Omental fat pad (tissue), 4 donors: ENCODE measurements around the gene PCDHA13. TPM values are rescaled to one million over a fixed set of nuclear protein-coding genes. Genes with fewer than 3 reads are reported as not detected.
"Not testable (repeated sequence)": the region's sequence is repeated elsewhere in the genome, so short reads cannot be mapped to it uniquely, and the experiment has no call there.

ENCODE experiments used
- ATAC-seq: fragments of 150-250 bp; one replicate; pipeline ENCODE4 v1.9.1; 2016; ENCODE audit warnings: mild to moderate bottlenecking, moderate library complexity; ENCODE audit not compliant: low FRiP score
- DNase-seq: peaks from one replicate; pipeline ENCODE4 v3.0.0-alpha.2; 2019; ENCODE audit warnings: low spot score
- CTCF ChIP-seq, 3 donors: fragments of 450-650 bp; IDR thresholded peaks; one replicate each; pipeline ENCODE4 v1.5.1; 2016 to 2017; ENCODE audit warnings: antibody characterized with exemption in 3 of 3, mild to moderate bottlenecking in 3 of 3, moderate library complexity in 2 of 3
- total RNA-seq, 4 donors: library from RNA; depleted of rRNA; stranded (reverse); fragments of >200 nt; gene quantifications; one replicate each; pipeline ENCODE4 v1.1.0, GENCODE V29; 2016

The PCDHA13 gene
- 1 to 10 TPM in 3 of 4 donors, under 1 TPM in 1; 0.96 to 1.4 (median 1.2) TPM for total RNA-seq

DNA sequence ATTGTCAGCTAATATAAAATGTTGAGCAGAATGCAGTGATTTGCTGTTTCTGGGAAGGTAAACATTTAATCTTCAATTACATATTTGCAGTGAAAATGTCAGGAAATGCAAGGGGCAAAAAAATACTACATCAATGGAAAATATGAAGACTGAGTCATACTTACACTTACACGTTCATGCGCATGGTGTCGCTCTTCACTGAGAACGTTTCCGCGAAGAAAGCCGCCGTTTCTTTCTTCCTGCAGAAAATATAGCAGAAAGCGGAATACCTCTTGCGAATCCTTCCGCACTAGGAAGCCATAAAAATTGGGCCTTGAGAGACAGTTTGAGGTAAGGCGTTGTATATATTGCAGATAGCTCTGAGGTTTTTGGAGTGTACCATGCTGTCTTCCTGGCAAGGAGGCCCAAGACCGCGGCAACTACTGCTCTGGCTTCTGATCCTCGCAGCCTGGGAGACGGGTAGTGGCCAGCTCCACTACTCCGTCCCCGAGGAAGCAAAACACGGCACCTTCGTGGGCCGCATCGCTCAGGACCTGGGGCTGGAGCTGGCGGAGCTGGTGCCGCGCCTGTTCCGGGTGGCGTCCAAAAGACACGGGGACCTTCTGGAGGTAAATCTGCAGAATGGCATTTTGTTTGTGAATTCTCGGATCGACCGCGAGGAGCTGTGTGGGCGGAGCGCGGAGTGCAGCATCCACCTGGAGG is at the start of gene PCDHA13:
Gene PCDHA13, plus strand, starts transcription at position 236 of the 702 bp plus-strand sequence. Its CDS starts 145 bp downstream, at position 381.
- no peak for TF ChIP-seq CTCF (IDR thresholded peaks at IDR 0.05)
- ATAC-seq (peak; percentile 48), DNase-seq (no peak)

- no peak for ATAC-seq
- no peak for DNase-seq
- TF ChIP-seq CTCF (IDR thresholded peaks at IDR 0.05): no peak
Measured at GRCh38 chr5:140833993-140834392, 47.9 kb upstream of the PCDHA13 start, which contains the start of gene PCDHA7. Gene PCDHA7 (plus strand): TSS chr5:140834269. CDS start chr5:140834384, 115 bp downstream.

GRCh38 chr5:140834439-140835008 is 47.4 kb upstream of the PCDHA13 start:
- DNase-seq, ATAC-seq: not testable (repeated sequence)

DNA sequence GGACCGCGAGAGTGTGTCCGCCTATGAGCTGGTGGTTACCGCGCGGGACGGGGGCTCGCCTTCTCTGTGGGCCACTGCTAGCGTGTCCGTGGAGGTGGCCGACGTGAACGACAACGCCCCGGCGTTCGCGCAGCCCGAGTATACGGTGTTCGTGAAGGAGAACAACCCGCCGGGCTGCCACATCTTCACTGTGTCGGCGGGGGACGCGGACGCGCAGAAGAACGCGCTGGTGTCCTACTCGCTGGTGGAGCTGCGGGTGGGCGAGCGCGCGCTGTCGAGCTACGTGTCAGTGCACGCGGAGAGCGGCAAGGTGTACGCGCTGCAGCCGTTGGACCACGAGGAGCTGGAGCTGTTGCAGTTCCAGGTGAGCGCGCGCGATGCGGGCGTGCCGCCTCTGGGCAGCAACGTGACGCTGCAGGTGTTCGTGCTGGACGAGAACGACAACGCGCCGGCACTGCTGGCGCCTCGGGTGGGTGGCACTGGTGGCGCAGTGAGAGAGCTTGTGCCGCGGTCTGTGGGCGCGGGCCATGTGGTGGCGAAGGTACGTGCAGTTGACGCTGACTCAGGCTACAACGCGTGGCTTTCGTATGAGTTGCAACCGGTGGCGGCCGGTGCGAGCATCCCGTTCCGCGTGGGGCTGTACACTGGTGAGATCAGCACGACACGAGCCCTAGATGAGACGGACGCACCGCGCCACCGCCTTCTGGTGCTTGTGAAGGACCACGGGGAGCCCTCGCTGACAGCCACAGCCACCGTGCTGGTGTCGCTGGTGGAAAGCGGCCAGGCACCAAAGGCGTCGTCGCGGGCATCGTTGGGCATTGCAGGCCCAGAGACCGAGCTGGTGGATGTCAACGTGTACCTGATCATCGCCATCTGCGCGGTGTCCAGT is 46.1 kb upstream of the PCDHA13 start:
- ATAC-seq: no peak
- no peak for DNase-seq

GRCh38 chr5:140840978-140841962 is 40.7 kb upstream of the PCDHA13 start, which contains the start of gene PCDHA8:
Gene PCDHA8 (plus strand): TSS chr5:140841187. CDS start chr5:140841322, 135 bp downstream.
- DNase-seq: no peak
- no peak for TF ChIP-seq CTCF (IDR thresholded peaks at IDR 0.05)
- no peak for ATAC-seq

More for the DNA sequence above, 46.1 kb upstream of the PCDHA13 start:
- TF ChIP-seq CTCF (IDR thresholded peaks at IDR 0.05): no peak

- no peak for TF ChIP-seq CTCF (IDR thresholded peaks at IDR 0.05)
- ATAC-seq (no peak), DNase-seq (no peak)
Measured at GRCh38 chr5:140842798-140843733, 38.9 kb upstream of the PCDHA13 start.

DNA sequence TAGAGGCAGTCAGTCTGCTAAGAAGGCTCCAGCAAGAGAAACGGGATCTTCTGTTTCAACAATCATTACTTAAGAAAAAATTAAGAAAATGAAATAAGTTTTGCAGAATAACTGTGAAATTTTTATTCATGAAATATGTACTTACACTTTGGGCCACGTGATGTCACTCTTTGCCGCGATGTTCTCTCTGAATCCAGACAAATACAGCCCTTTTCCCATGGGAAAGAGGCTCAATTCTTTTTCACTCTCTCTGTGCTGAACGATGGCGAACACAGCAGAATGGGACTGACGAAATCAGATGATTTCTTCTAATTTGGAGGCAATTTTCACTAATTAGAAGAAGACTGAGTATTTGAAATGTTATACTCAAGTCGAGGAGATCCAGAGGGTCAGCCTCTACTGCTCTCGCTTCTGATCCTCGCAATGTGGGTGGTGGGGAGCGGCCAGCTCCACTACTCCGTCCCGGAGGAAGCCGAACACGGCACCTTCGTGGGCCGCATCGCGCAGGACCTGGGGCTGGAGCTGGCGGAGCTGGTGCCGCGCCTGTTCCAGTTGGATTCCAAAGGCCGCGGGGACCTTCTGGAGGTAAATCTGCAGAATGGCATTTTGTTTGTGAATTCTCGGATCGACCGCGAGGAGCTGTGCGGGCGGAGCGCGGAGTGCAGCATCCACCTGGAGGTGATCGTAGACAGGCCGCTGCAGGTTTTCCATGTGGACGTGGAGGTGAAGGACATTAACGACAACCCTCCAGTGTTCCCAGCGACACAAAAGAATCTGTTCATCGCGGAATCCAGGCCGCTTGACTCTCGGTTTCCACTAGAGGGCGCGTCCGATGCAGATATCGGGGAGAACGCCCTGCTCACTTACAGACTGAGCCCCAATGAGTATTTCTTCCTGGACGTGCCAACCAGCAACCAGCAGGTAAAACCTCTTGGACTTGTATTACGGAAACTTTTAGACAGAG is 33.5 kb upstream of the PCDHA13 start, which contains the start of gene PCDHA9:
Gene PCDHA9, plus strand, starts transcription at position 244 of the 964 bp plus-strand sequence. Its CDS starts 114 bp downstream, at position 358.
- DNase-seq, ATAC-seq: not testable (repeated sequence)

- not testable (repeated sequence) for DNase-seq
- peak; percentile 19 for ATAC-seq
Measured at GRCh38 chr5:140849831-140850634, 31.9 kb upstream of the PCDHA13 start.
